Liver (tissue), 10 donors: ENCODE data around the gene CLOCK. TPM values are rescaled to one million over a fixed set of nuclear protein-coding genes. Genes with fewer than 3 reads are reported as not detected.

Source experiments
- DNase-seq: peaks from one replicate; pipeline ENCODE4 v3.0.0-alpha.2; 2017; ENCODE audit warnings: low spot score
- H3K27ac ChIP-seq, 2 donors: one replicate each; pipeline ENCODE4 v1.7.0; 2013; ENCODE audit warnings: inconsistent platforms in 2 of 2, low read length in 2 of 2, control low read depth in 1 of 2, low read depth in 1 of 2, mild to moderate bottlenecking in 1 of 2
- H3K27me3 ChIP-seq, 4 donors: one replicate each; pipeline versions ENCODE4 v1.6.1 to v1.7.0; 2013; ENCODE audit warnings: low read length in 3 of 4, inconsistent platforms in 1 of 4, mild to moderate bottlenecking in 1 of 4, moderate library complexity in 1 of 4; ENCODE audit not compliant: control insufficient read depth in 4 of 4, insufficient read depth in 4 of 4
- H3K36me3 ChIP-seq, 4 donors: one replicate each; pipeline versions ENCODE4 v1.6.1 to v1.7.0; 2013; ENCODE audit warnings: low read length in 3 of 4, mild to moderate bottlenecking in 3 of 4, low read depth in 1 of 4, moderate library complexity in 1 of 4; ENCODE audit not compliant: control insufficient read depth in 4 of 4, insufficient read depth in 3 of 4
- H3K4me1 ChIP-seq, 4 donors: one replicate each; pipeline versions ENCODE4 v1.6.1 to v1.7.0; 2013; ENCODE audit warnings: low read length in 3 of 4, mild to moderate bottlenecking in 3 of 4, moderate library complexity in 1 of 4; ENCODE audit not compliant: control insufficient read depth in 4 of 4, insufficient read depth in 4 of 4
- H3K4me3 ChIP-seq, 3 donors: one replicate each; pipeline versions ENCODE4 v1.6.1 to v1.7.0; 2013; ENCODE audit warnings: low read length in 3 of 3, control low read depth in 1 of 3, low read depth in 1 of 3, mild to moderate bottlenecking in 1 of 3
- H3K9ac ChIP-seq, 2 donors: one replicate each; pipeline ENCODE4 v1.7.0; 2013; ENCODE audit warnings: low read length in 2 of 2, mild to moderate bottlenecking in 2 of 2, moderate library complexity in 2 of 2, control low read depth in 1 of 2, low read depth in 1 of 2
- H3K9me3 ChIP-seq, 4 donors: one replicate each; pipeline versions ENCODE4 v1.6.1 to v1.7.0; 2013; ENCODE audit warnings: low read length in 3 of 4; ENCODE audit not compliant: control insufficient read depth in 4 of 4
- FOXA2 ChIP-seq: IDR thresholded peaks from 2 replicates; pipeline ENCODE4 v1.6.1; 2016; ENCODE audit warnings: antibody characterized with exemption
- GABPA ChIP-seq, 2 donors: IDR thresholded peaks in 1 of 2; conservative IDR thresholded peaks in 1 of 2; 2 replicates each; pipeline ENCODE4 v1.6.1; 2016; ENCODE audit warnings: antibody characterized with exemption in 2 of 2, mild to moderate bottlenecking in 1 of 2, moderate library complexity in 1 of 2
- HNF4A ChIP-seq, 2 donors: conservative IDR thresholded peaks; 2 replicates each; pipeline ENCODE4 v1.6.1; 2016; ENCODE audit warnings: antibody characterized with exemption in 2 of 2, mild to moderate bottlenecking in 2 of 2
- JUND ChIP-seq, 2 donors: IDR thresholded peaks; 2 replicates each; pipeline ENCODE4 v1.6.1; 2016; ENCODE audit warnings: antibody characterized with exemption in 2 of 2
- NR2F2 ChIP-seq: IDR thresholded peaks from 2 replicates; pipeline ENCODE4 v1.6.1; 2016; ENCODE audit warnings: antibody characterized with exemption
- SP1 ChIP-seq: IDR thresholded peaks from 2 replicates; pipeline ENCODE4 v1.6.1; 2018; ENCODE audit warnings: antibody characterized with exemption, mild to moderate bottlenecking
- WGBS: extraction: QIAGEN DNeasy Blood & Tissue Kit; methylation state at CpG from one replicate; pipeline ENCODE4 v1.1.7; 2013; 5-methylcytosine and 5-hydroxymethylcytosine counted together
- polyA plus RNA-seq, 2 donors: library from polyadenylated mRNA; stranded (reverse) in 1 of 2; unstranded in 1 of 2; fragments of 200-250 nt in 1 of 2; fragments of >200 nt in 1 of 2; fragmentation: Nextera tagmentation in 1 of 2; extraction: Ambion mirVana in 1 of 2; gene quantifications; one replicate each; pipeline versions ENCODE4 v1.2.1 to v1.2.3, GENCODE V29; 2013 to 2015
- small RNA-seq: library from RNA; depleted of rRNA; stranded (forward); fragments of <200 nt; gene quantifications from one replicate; pipeline ENCODE3, GENCODE V24; 2014
- total RNA-seq, 2 donors: library from RNA; depleted of rRNA; stranded (reverse); fragments of >200 nt; gene quantifications; one replicate each; pipeline ENCODE4 v1.2.3, GENCODE V29; 2014
- TF ChIP-seq, protein P1 (sequence below): fragments of 150-350 bp; IDR thresholded peaks from 2 replicates; pipeline ENCODE4 v1.5.1; 2017; ENCODE audit warnings: improper control_type of control experiment, low read depth, low read length; ENCODE audit not compliant: missing input control
- TF ChIP-seq, protein P2 (sequence below): IDR thresholded peaks from 2 replicates; pipeline ENCODE4 v1.6.1; 2016; ENCODE audit warnings: antibody characterized with exemption
- TF ChIP-seq, protein P3 (sequence below): IDR thresholded peaks from 2 replicates; pipeline ENCODE4 v1.6.1; 2016; ENCODE audit warnings: antibody characterized with exemption
- donor health status: healthy.
- donor health status: healthy.
- donor health status: healthy.
- donor health status: healthy.
- donor health status: healthy.

CLOCK gene
- total and polyA plus RNA-seq, 4 donors = 5.1 to 19.4 (median 6.1) TPM

DNA sequence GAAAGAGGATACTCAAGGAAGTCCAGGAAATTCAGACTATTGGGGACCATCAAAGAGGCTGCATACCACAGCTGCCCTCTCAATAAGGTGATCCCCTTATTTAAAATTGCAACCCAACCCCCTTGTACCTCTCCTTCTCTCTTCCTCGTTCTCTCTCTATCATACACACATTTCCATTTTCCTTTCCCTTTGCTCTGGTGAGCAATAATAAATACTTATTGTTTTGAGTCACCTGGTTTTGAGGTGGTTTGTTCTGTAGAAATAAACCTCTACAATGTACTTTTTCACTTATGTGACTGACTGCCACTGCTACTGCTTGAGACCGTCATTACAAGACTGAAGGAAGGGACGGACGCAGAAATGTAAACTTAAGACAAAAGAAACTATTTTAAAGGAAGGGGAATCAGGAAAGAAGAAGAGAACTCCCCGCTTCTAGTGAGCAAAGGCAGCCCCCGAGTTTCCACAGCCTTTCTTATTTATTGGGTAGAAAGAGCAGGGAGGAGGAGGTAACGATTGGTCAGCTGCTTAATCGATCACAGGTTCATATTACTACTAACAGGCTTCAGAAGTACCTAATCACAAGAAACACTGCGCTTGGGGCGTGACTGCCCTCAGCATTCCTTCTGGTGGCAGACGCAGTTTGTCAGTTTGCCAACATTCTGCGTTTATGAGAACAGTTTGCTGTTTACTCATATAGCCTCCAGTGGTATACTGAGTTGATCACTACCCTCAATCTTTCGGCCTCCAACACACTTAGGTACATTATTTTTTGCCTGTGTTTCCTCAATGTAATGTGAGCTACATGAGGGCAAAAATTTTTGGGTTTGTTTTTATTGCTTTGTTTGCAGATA, 167.9 kb downstream of the CLOCK start:
- Histone ChIP-seq H3K9ac (no peak overlapping the region), H3K9me3 (no peaks in the 10 kb centered on the region), H3K4me3 (no peak overlapping the region), H3K27ac (no peak overlapping the region), H3K27me3 (no peaks in the 10 kb centered on the region), H3K4me1 (no peaks in the 10 kb centered on the region), H3K36me3 (no peaks in the 10 kb centered on the region)
- WGBS = 78% methylated on average over 13 of the region's 13 CpGs
- no peak for DNase-seq
- TF ChIP-seq, protein P1, sequence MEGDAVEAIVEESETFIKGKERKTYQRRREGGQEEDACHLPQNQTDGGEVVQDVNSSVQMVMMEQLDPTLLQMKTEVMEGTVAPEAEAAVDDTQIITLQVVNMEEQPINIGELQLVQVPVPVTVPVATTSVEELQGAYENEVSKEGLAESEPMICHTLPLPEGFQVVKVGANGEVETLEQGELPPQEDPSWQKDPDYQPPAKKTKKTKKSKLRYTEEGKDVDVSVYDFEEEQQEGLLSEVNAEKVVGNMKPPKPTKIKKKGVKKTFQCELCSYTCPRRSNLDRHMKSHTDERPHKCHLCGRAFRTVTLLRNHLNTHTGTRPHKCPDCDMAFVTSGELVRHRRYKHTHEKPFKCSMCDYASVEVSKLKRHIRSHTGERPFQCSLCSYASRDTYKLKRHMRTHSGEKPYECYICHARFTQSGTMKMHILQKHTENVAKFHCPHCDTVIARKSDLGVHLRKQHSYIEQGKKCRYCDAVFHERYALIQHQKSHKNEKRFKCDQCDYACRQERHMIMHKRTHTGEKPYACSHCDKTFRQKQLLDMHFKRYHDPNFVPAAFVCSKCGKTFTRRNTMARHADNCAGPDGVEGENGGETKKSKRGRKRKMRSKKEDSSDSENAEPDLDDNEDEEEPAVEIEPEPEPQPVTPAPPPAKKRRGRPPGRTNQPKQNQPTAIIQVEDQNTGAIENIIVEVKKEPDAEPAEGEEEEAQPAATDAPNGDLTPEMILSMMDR = no peak
- TF ChIP-seq GABPA (IDR thresholded peaks at IDR 0.05 in 1 of 2, conservative IDR thresholded peaks at IDR 0.05 in 1 of 2) (no peak), JUND (IDR thresholded peaks at IDR 0.05) (no peak), FOXA2 (no peak), HNF4A (conservative IDR thresholded peaks at IDR 0.05) (no peak), SP1 (no peak), NR2F2 (no peak)
- TF ChIP-seq, protein P2, sequence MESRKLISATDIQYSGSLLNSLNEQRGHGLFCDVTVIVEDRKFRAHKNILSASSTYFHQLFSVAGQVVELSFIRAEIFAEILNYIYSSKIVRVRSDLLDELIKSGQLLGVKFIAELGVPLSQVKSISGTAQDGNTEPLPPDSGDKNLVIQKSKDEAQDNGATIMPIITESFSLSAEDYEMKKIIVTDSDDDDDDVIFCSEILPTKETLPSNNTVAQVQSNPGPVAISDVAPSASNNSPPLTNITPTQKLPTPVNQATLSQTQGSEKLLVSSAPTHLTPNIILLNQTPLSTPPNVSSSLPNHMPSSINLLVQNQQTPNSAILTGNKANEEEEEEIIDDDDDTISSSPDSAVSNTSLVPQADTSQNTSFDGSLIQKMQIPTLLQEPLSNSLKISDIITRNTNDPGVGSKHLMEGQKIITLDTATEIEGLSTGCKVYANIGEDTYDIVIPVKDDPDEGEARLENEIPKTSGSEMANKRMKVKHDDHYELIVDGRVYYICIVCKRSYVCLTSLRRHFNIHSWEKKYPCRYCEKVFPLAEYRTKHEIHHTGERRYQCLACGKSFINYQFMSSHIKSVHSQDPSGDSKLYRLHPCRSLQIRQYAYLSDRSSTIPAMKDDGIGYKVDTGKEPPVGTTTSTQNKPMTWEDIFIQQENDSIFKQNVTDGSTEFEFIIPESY = no peak
- TF ChIP-seq, protein P3, sequence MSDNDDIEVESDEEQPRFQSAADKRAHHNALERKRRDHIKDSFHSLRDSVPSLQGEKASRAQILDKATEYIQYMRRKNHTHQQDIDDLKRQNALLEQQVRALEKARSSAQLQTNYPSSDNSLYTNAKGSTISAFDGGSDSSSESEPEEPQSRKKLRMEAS = no peak

Small RNA genes within 50 kb of the gene (small RNA-seq; reads per million reads assigned to genes)
- gene RF00019 = not detected

Other genes with a start within 250 kb of the CLOCK start
- gene SRD5A3, start 200.7 kb downstream of the CLOCK start, total RNA-seq = 10 to 100 TPM in 1 of 2 donors, 1 to 10 TPM in 1; 7.8 to 18.2 TPM
- gene SRD5A3, start 200.7 kb downstream of the CLOCK start, polyA plus RNA-seq = 10 to 100 TPM in 1 of 2 donors, 1 to 10 TPM in 1; 5.2 to 11.3 TPM
- gene TMEM165, start 151.0 kb downstream of the CLOCK start, total RNA-seq = 10 to 100 TPM; 41.4 to 42.1 TPM
- gene TMEM165, start 151.0 kb downstream of the CLOCK start, polyA plus RNA-seq = 10 to 100 TPM; 16.4 to 16.7 TPM
- not detected for gene PDCL2, start 45.3 kb upstream of the CLOCK start, total RNA-seq
- not detected for gene PDCL2, start 45.3 kb upstream of the CLOCK start, polyA plus RNA-seq
- 1 to 10 TPM in 1 of 2 donors, not detected in 1; 1.6 TPM for gene NMU, start 89.4 kb upstream of the CLOCK start, total RNA-seq
- gene NMU, start 89.4 kb upstream of the CLOCK start, polyA plus RNA-seq = not detected